Glomerular endothelial cell (primary cell): Measurements from ENCODE around the gene MAX. TPM values are rescaled to one million over a fixed set of nuclear protein-coding genes. Genes with fewer than 3 reads are reported as not detected.
"Not testable (repeated sequence)": the region's sequence is repeated elsewhere in the genome, so short reads cannot be mapped to it uniquely, and the experiment has no call there.

Experiments
- DNase-seq: peaks from one replicate; pipeline ENCODE4 v3.0.0-alpha.2; 2011; ENCODE audit warnings: low read depth, low spot score; ENCODE audit errors: extremely low read depth
- total RNA-seq: library from RNA; depleted of rRNA; stranded (reverse); fragments of >200 nt; gene quantifications from 2 replicates; pipeline ENCODE4 v1.2.3, GENCODE V29; 2015

Gene MAX
- total RNA-seq, 1 donor from 2014 or later = 64.3 TPM

DNA sequence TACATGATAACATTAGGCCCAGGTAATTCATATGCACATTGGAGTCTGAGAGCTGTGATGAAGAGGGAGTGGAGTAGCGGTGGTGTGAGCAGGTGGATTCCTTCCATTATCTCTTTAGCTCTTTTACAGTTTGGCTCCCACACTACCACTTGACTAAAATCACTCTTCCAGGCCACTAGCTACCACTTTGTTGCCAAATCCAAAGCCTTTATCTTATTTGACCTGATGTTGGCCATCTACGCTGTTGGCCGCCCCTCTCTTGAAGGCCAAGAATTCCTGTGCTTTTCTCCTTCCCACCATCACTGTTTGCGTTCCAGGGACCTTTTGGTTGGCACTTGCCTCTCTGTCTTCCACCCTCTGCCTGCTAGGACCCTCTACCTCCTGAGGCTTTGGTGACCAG lies 4.0 kb upstream of the MAX start:
- DNase-seq = no peak

DNA sequence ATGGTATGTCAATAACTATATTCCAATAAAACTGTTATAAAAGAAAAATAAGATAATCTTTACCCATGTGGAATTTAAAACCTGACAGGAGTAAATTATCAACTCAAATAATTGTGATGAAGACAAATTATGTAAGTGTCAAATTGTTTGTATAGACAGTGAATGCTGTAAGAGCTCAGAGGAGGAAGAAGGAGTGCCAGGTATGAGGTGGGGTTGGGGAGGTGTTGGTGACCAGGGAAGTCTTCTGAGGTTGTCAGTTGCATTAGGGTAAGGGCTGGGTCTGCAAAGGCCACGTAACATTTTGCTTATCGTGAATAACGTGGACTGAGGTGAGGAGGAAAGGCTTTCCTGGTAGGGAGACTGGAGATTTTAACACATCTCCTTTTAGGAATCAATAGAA lies 2.5 kb upstream of the MAX start:
- no peak for DNase-seq

GRCh38 chr14:65103150-65103760 lies 938 bp upstream of the MAX start:
- DNase-seq = no peak

DNA sequence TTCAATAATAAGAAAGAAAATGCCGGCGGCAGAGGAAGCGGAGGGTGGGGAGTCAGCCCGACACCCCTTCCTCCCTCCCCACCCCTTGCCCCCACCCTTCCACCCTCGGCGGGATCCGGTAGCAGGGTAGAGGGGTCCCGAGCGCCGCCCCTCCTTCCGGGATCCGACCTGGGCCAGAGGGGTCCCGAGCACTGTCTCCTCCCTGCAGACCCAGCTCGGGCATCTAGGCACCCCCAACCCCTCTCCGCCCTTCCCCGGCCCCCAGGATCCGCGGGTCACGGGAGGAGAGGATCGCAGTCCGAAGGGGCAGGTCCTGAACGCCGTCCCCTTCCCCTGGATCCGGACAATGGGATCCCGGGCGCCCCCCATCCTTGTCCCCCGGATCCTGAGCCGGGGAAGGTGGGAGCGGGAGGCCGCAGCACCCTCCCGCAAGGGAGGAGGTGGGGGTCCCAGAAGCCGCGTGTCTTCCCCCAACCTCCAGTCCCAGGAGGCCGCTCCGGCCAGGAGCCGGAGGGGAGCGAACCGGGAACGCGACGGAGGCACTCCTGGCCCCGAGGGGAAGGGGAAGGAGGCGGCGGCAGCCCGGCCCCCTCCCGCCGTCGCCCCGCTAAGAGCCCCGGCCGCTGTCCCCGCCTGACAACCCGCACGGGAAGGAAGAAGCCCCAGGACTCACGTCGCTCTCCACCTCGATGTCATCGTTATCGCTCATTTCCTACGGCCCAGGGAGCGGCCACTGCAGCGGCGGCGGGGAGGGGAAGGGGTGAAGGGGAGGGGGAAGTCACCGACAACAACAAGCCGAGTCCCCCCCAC lies 481 bp downstream of the MAX start:
- no peak for DNase-seq

- DNase-seq = no peak
These were observed 1.3 kb downstream of the MAX start for GRCh38 chr14:65100922-65101541.

GRCh38 chr14:65098586-65098985 lies 3.7 kb downstream of the MAX start:
- no peak for DNase-seq

GRCh38 chr14:65096323-65097089 lies 5.8 kb downstream of the MAX start:
- no peak for DNase-seq

DNA sequence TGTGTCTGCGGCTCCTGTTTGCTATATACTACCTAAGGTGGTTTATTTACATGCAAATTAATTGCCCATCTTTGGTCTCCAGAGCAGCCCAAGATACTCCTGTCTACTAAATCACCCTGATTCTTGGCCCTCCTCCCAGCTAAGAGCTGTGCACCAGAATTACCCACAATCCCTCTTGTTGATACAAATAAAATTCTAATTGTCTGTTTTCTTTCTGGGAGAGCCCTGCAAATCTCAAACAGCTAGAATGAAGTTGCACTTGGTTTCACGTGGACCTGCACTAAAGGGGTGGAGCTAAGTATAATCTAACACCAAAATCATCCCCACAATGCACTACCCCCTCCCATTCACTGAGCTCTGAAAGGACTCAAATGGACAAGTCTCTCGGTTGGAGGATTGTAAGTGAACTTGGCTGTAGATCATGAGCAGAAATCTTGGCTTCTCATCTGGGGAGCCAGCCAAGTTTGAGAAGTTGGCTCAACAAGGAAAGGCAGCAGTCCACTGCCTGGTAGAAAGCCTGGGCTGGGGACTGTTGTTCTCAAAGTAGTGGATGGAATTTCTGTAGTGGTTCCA lies 6.6 kb downstream of the MAX start:
- DNase-seq = no peak

- DNase-seq = no peak
These were observed 10.0 kb downstream of the MAX start for GRCh38 chr14:65092349-65092748.

DNA sequence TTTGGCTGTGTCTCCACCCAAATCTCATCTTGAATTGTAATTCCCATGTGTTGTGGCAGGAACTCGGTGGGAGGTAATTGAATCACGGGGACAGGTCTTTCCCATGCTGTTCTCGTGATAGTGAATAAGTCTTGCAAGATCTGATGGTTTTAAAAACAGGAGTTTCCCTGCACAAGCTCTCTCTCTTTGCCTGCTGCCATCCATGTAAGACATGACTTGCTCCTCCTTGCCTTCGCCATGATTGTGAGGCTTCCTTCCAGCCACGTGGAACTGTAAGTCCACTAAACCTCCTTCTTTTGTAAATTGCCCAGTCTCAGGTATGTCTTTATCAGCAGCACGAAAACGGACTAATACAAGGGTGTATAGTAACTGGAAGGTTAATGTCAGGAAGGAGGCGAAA lies 14.5 kb downstream of the MAX start:
- DNase-seq = not testable (repeated sequence)

GRCh38 chr14:65086686-65087085 lies 15.6 kb downstream of the MAX start:
- DNase-seq = not testable (repeated sequence)

DNA sequence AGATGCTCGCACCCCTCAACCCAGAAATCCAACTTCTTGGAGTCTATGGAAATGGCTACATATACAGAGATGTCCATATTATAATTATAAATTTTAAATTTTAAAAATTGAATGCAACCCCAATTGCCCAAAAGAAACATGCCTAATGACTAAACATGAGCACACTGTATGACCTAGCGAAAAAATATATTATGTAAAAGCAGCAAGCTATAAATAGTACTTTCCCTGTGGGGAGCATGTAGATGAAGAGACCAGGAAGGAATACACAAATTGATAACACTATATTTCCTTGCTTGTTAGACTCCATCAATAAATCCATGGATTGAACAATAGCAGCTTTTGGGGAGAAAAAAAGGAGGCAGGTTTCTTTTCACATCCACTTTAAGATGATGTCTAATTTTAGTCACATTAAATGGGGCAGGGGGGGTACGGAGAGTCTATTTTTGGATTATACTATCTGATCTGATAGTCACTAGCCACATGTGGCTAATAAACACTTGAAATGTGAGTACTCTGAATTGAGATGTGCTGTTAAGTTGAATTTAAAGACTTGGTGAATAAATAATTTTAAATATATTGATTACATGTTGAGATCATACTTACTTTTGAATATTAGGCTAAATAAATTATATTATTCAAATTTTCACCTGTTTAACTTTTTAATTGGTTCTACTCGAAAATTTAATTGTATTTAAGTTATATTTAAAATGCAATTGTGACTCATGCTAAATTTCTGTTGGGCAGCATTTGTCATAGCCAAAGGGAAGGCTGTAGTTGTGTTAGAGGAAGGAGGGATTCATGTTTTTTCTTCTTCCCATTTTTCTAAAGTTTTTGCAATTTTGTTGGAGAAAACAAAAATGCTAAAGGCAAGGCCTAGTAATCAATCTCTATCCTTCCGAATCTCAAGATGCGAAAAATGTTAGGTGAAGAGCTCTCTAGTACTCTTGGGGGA lies 17.5 kb downstream of the MAX start:
- no peak for DNase-seq

- DNase-seq = no peak
These were observed 19.4 kb downstream of the MAX start for GRCh38 chr14:65082930-65083329.

GRCh38 chr14:65080960-65081747 lies 21.2 kb downstream of the MAX start:
- no peak for DNase-seq

- no peak for DNase-seq
These were observed 22.5 kb downstream of the MAX start for GRCh38 chr14:65079768-65080167.

GRCh38 chr14:65079201-65079600 lies 23.1 kb downstream of the MAX start:
- no peak for DNase-seq

DNA sequence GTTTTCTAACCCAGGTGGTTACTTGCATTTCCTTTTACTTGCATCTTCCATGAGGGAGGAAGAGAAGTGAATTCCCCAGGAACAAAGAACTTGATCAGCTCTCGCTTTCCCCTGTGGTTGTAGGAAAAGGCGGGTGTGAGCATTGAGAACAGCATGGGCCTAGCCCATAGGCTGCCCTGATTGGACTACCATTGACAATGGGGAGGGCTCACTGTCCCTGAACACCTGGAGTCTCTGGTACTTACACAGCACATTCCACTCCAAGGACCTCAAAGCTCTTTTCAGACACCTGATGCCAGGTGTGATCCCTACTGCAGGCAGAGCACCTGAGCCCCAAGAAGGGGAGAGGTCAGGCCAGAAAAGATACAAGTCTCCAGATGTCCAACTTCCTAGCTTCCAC lies 25.0 kb downstream of the MAX start:
- no peak for DNase-seq

DNA sequence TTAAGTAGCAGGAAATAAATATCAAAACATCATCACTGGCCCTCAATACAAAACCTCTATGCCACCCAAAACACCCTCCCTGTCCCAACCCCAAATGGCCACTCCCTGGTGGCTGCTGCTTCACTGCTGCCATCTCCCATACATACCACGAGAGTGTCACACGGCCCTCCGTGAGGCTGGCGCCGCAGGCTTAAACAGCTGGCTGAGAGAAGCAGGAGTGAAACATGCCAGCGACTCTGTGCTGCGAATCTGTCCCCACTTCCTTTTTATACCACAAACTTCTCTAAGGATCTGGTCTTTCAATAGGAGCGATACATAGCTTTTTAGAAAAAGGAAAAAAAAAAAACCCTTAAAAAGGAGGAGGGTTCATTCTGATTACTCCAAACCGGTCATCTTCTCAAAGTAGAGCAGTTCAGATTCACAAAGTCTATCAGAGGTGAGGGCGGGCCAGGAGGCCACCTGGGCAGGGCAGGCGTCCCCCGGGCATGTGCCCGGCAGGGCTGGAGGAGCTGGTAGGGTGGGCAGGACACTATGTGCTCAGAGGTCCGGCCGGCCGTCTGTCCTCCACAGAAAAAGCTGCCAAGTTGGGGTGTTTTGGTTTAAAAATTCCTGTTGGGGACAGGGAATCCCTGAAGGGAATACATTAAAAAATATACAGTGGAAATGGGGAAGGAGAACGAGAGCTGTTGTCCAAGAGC lies 26.5 kb downstream of the MAX start:
- DNase-seq = no peak
